Smooth muscle cell (in vitro differentiated cells): ENCODE results near the gene CEMIP. TPM values are rescaled to one million over a fixed set of nuclear protein-coding genes. Genes with fewer than 3 reads are reported as not detected.

ENCODE experiments used
- DNase-seq: peaks from one replicate; lab custom pipeline; 2025; ENCODE audit not compliant: unreplicated experiment; lab: John Stamatoyannopoulos, UW
- H2AFZ ChIP-seq: fragments of 200-600 bp; sonication (generic); 2 replicates; pipeline ENCODE4 v1.6.0; 2016; ENCODE audit warnings: antibody characterized with exemption, low read depth, mild to moderate bottlenecking
- H3F3A ChIP-seq: fragments of 200-600 bp; sonication (generic); 2 replicates; pipeline ENCODE4 v1.6.0; 2017; ENCODE audit warnings: antibody characterized with exemption, low read depth
- H3K27ac ChIP-seq: fragments of 200-600 bp; sonication (generic); 2 replicates; pipeline ENCODE4 v1.5.1; 2016; ENCODE audit warnings: low read depth, mild to moderate bottlenecking
- H3K27me3 ChIP-seq: fragments of 200-600 bp; sonication (generic); 2 replicates; pipeline ENCODE4 v1.6.1; 2016; ENCODE audit warnings: low read depth, mild to moderate bottlenecking
- H3K36me3 ChIP-seq: fragments of 200-600 bp; sonication (generic); 2 replicates; pipeline ENCODE4 v1.5.1; 2016; ENCODE audit warnings: low read depth
- H3K4me1 ChIP-seq: fragments of 200-600 bp; sonication (generic); 2 replicates; pipeline ENCODE4 v1.5.1; 2016; ENCODE audit warnings: low read depth
- H3K4me2 ChIP-seq: fragments of 200-600 bp; sonication (generic); 2 replicates; pipeline ENCODE4 v1.6.0; 2016; ENCODE audit warnings: mild to moderate bottlenecking
- H3K4me3 ChIP-seq: fragments of 200-600 bp; sonication (generic); 2 replicates; pipeline ENCODE4 v1.5.1; 2016; ENCODE audit warnings: mild to moderate bottlenecking
- H3K79me2 ChIP-seq: fragments of 200-600 bp; sonication (generic); 2 replicates; pipeline ENCODE4 v1.6.0; 2016; ENCODE audit warnings: low read depth, mild to moderate bottlenecking
- H3K9ac ChIP-seq: fragments of 200-600 bp; sonication (generic); 2 replicates; pipeline ENCODE4 v1.6.0; 2016; ENCODE audit warnings: low read depth
- H3K9me3 ChIP-seq: fragments of 200-600 bp; sonication (generic); replicated peaks from 2 replicates; pipeline ENCODE4 v1.5.1; 2016; ENCODE audit warnings: low read depth
- H4K20me1 ChIP-seq: fragments of 200-600 bp; sonication (generic); 2 replicates; pipeline ENCODE4 v1.6.0; 2016; ENCODE audit warnings: low read depth
- CTCF ChIP-seq: fragments of 200-600 bp; sonication (generic); IDR thresholded peaks from 2 replicates; pipeline ENCODE4 v1.5.1; 2017; ENCODE audit warnings: borderline replicate concordance, mild to moderate bottlenecking, antibody characterized with exemption; ENCODE audit not compliant: insufficient read depth, poor library complexity, severe bottlenecking
- WGBS: methylation state at CpG from one replicate; pipeline ENCODE4 v1.1.7; 2016; ENCODE audit warnings: low lambda C conversion rate; 5-methylcytosine and 5-hydroxymethylcytosine counted together
- polyA plus RNA-seq: library from polyadenylated mRNA; unstranded; fragments of >200 nt; fragmentation: Nextera tagmentation; extraction: Ambion mirVana; gene quantifications from 2 replicates; pipeline ENCODE4 v1.2.1, GENCODE V29; 2016
- total RNA-seq: library from RNA; depleted of rRNA; stranded (reverse); fragments of >200 nt; gene quantifications from 2 replicates; pipeline ENCODE4 v1.2.3, GENCODE V29; 2014

CEMIP gene
- total and polyA plus RNA-seq, 2 experiments from 2014 or later: 1.9 TPM

- no peak overlapping the region for H3K9ac ChIP-seq
- 22% methylated on average over 5 of the region's 5 CpGs for WGBS
- TF ChIP-seq CTCF: peak; percentile 82
- no peak overlapping the region for H3K27ac ChIP-seq
- H3K27me3 ChIP-seq: peaks cover 29% of the 10 kb centered on the region
- H3K4me3 ChIP-seq: no peak overlapping the region
- no peaks in the 10 kb centered on the region for H3K36me3 ChIP-seq
- H3F3A ChIP-seq: no peaks in the 10 kb centered on the region
- H3K9me3 ChIP-seq: no peaks in the 10 kb centered on the region
- H3K4me2 ChIP-seq: no peak overlapping the region
- peak; percentile 34 for DNase-seq
- peaks cover 12% of the 10 kb centered on the region for H3K4me1 ChIP-seq
- H2AFZ ChIP-seq: no peak overlapping the region
- no peaks in the 10 kb centered on the region for H3K79me2 ChIP-seq
- H4K20me1 ChIP-seq: peaks cover 9% of the 10 kb centered on the region
Observed at GRCh38 chr15:80776420-80777045, 2.6 kb upstream of the CEMIP start.

DNA sequence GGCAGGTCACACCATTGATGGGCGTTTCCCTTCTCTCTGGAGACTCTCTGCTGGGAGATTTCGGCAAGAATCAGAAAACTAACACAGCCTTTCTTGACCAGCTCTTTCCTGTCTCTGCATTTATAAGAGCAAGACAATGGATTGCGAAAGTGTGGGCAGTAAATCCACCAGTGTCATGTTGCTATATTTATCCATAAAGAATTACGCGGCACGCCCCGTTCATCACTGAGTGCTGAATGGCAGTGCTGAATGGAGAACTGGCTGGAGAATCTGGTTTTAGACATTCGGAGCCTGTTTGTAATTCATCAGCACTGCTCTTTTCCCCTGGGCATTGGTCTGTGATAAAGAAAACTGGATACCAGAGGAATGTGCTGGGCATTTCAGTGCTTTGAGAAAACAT lies 2.0 kb upstream of the CEMIP start:
- DNase-seq: no peak
- no peaks in the 10 kb centered on the region for H3K9me3 ChIP-seq
- WGBS: 79% methylated on average over 8 of the region's 8 CpGs
- no peak for TF ChIP-seq CTCF
- no peaks in the 10 kb centered on the region for H3K79me2 ChIP-seq
- H3F3A ChIP-seq: no peaks in the 10 kb centered on the region
- H2AFZ ChIP-seq: no peak overlapping the region
- H3K27me3 ChIP-seq: peaks cover 34% of the 10 kb centered on the region
- H3K4me2 ChIP-seq: no peak overlapping the region
- H3K4me3 ChIP-seq: no peak overlapping the region
- H3K9ac ChIP-seq: no peak overlapping the region
- peaks cover 12% of the 10 kb centered on the region for H3K4me1 ChIP-seq
- no peaks in the 10 kb centered on the region for H3K36me3 ChIP-seq
- no peak overlapping the region for H3K27ac ChIP-seq
- H4K20me1 ChIP-seq: peaks cover 9% of the 10 kb centered on the region

- no peaks in the 10 kb centered on the region for H3K9me3 ChIP-seq
- peaks cover 9% of the 10 kb centered on the region for H4K20me1 ChIP-seq
- DNase-seq: no peak
- 79% methylated on average over 10 of the region's 10 CpGs for WGBS
- no peak overlapping the region for H3K9ac ChIP-seq
- H3K4me1 ChIP-seq: peaks cover 12% of the 10 kb centered on the region
- no peaks in the 10 kb centered on the region for H3K36me3 ChIP-seq
- no peak overlapping the region for H2AFZ ChIP-seq
- no peaks in the 10 kb centered on the region for H3F3A ChIP-seq
- H3K27me3 ChIP-seq: peaks cover 43% of the 10 kb centered on the region
- H3K27ac ChIP-seq: no peak overlapping the region
- H3K79me2 ChIP-seq: no peaks in the 10 kb centered on the region
- H3K4me2 ChIP-seq: no peak overlapping the region
- TF ChIP-seq CTCF: no peak
- no peak overlapping the region for H3K4me3 ChIP-seq
Observed at GRCh38 chr15:80777826-80778620, 1.1 kb upstream of the CEMIP start.
